Suppressor macrophage treated with lipopolysaccharide for 4 hours (primary cell): ENCODE measurements around the gene RCAN2.

ENCODE experiments used
- DNase-seq: peaks from one replicate; pipeline ENCODE4 v3.0.0-alpha.2; 2020

Gene RCAN2

GRCh38 chr6:46491628-46492547 is 639 bp upstream of the RCAN2 start:
- DNase-seq: peak; percentile 21

- DNase-seq: no peak
These were observed 636 bp downstream of the RCAN2 start for GRCh38 chr6:46490425-46491200.

DNA sequence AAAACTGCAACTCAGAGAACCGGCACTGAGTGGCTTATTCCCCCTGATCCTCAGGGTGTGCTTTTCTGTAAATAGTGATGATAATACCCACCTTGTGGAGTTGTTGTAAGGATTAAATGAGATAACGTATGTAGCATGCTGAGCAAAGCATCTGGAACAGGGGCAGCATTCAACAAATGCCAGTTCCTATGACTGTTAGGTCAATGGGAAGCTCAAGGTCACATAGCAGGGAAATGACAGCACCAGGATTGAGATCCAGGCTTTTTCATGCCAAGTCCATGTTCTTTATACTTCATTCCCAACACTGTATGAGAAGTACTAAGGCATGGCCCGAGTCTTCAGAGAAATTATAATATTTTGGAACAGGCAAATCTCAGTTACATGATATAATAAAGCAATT is 5.1 kb downstream of the RCAN2 start:
- no peak for DNase-seq

DNA sequence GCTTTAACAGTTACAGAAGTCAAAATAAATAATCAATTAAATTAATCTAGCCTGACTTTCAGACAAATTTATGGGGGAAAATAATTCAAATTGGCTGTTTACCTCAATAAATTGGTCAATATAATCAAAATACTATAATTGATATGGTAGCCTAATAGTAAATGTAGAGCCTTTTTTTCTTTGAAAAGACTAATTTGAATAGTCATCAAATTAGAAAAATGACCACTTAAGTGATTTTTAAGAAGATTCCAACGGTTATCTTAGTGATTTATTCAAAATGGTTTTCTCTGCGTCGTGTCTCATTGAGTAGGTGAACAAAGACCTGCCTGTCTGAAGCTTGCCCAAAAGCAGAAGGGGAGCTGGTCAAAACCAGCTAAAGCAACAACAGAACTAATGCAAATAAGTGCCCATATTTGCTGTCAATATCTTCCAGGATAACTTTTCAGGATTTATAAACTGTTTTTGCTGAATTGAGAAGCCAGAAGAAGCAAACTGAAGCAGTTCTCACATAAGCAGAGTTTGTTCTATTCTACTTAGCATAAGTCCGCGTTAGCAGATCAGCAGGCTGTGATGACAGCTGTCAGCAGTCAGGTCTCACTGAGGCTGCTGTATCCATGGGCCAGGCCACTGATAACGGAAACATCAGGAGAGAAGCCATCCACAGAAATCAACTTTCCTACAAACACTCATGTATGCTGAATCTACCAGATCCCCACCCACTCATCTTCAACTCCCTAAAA is 7.0 kb downstream of the RCAN2 start:
- DNase-seq: no peak

DNA sequence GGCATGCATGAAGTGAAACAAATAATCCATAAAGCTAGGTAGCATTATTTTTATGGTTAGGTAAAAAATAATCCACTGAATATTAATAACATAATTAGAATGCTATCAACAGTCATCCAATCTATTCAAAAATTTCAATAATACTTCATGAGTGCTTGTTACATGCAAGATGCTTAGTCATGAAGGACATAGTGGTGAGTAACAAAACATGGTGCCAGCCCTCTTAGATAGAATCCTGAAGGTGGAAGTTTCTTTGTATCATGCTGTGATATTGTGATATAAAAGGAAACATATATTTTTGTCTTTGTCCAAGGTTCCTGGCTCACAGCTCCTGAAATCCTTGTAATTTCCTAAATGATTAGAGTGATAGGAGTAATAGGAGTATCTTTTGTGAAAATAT is 14.9 kb downstream of the RCAN2 start:
- no peak for DNase-seq

DNA sequence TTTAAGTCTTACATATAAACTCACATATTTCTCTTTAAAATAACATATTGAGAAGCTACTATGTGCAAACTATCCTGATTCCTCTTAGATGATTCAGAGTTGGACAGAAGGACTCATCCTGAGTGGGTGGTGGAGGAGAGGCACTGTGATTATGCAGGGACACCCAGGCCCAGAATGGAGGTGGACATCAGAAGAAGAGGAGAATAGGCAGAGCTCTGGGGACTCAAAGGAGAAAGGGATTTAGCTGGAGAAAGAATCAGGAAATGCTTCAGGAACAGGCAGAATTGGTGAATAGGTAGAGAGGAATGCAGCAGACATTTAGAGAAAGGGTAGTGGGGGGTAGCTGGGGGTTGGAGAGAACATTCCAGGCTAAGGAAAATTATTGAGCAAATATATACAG is 17.4 kb downstream of the RCAN2 start:
- no peak for DNase-seq

DNA sequence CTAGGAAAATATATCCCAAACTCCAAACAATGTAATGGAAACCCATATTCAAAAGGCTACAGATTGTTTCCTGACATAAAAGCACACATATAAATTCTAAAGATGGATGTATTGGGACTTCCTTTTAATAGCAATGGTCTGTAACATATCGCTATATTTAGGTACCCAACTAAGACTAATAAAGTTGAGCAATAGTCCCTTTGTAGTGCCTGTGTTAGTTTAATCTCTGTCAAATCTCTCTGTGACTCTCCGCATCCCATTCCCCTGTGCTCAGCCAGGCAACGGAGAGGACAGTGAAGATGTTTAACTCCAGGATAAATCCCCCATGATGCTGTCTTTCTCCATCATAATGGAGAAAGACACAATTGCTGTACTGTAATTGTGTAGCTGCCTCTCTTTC is 19.0 kb downstream of the RCAN2 start:
- no peak for DNase-seq

- DNase-seq: no peak
These were observed 22.2 kb downstream of the RCAN2 start for GRCh38 chr6:46469021-46469420.

GRCh38 chr6:46468403-46469010 is 22.7 kb downstream of the RCAN2 start:
- no peak for DNase-seq

GRCh38 chr6:46466570-46466969 is 24.7 kb downstream of the RCAN2 start:
- DNase-seq: no peak

DNA sequence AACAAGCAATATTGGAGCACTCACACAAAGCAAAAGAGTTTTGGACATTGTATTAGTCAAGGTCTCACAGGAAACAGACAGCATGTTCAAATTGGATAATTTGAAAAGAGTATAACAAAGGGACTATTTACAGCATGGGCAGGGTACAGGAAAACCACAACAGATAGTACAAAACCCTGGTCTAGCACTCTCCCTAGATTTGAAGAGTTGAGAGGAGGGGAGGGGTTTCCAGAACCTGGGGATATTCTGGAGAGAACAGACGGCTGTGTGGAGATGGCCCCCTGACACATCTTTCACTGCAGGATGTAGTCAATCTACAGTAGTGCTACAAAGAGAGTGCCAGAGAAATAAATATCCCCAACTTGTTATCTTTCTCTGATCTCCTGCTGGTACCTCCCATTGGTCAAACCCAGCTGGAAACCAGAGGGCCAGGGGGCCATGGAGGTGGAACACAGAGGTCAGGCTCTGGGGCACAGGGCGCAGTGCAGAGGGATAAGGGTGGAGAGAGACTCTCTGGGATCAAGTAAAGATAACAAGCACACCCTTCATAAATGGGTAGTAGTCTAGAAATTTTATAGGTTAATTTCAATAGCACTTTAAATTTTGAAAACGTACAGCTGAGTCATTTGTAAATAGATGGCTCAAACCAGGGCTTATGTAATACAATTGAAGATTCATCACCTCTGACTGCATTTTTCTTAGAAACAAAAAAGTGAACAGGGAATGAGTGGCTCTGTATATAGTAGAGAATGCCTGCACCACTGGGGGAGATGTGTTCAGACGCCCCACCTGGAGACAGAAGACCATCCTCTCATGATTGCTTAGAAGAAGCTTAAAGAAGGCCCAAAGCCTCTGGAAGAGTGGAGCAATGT is 25.7 kb downstream of the RCAN2 start:
- DNase-seq: no peak

- no peak for DNase-seq
These were observed 35.0 kb downstream of the RCAN2 start for GRCh38 chr6:46456297-46456696.

- DNase-seq: no peak
These were observed 36.6 kb downstream of the RCAN2 start for GRCh38 chr6:46454691-46455090.

DNA sequence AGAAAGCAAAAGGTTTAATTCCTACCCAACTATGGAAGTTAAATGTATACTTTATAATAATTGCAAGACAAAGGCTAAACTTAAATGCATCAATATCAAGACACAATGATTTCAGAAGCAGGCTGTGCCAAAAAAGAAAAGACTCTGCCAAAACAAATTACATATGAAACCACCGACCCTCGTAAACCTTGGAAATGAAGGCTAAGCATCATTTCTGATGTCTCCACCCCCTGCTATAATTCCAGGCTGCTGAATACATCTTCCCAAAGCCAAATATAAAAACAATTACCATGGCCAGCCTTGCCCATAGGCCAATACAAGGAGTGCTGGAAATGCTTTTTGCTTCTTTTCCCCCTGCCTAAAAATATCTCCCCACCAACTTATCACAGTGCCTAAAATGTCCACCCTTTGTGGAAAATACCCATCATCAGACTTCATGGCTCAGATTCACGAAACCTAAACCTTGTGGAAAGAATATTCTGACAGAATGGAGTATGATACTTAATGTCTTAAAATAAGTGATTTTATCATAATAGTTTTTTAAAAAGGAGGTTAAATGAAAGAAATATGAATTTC is 37.4 kb downstream of the RCAN2 start:
- no peak for DNase-seq

- no peak for DNase-seq
These were observed 38.0 kb downstream of the RCAN2 start for GRCh38 chr6:46453216-46453615.

GRCh38 chr6:46452312-46452917 is 38.8 kb downstream of the RCAN2 start:
- DNase-seq: no peak

DNA sequence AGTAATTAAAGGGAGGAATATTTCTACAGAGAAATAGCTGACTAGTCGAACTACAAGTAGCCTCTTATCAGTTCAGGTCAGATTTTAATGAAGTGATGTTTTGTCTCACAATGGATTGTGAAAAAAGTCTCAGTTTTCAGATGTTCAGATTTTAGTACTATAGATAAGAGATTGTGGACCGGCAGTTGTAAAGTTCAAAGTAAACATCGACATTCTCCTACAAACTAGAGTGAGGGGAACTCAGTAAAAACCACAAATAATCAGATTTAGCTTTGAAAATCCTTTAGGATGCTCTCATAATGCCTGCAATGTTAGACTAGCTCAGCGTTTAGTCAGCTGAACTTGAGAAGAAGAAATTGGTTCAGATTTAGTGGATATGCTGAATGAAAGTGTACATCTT is 39.9 kb downstream of the RCAN2 start:
- DNase-seq: no peak

DNA sequence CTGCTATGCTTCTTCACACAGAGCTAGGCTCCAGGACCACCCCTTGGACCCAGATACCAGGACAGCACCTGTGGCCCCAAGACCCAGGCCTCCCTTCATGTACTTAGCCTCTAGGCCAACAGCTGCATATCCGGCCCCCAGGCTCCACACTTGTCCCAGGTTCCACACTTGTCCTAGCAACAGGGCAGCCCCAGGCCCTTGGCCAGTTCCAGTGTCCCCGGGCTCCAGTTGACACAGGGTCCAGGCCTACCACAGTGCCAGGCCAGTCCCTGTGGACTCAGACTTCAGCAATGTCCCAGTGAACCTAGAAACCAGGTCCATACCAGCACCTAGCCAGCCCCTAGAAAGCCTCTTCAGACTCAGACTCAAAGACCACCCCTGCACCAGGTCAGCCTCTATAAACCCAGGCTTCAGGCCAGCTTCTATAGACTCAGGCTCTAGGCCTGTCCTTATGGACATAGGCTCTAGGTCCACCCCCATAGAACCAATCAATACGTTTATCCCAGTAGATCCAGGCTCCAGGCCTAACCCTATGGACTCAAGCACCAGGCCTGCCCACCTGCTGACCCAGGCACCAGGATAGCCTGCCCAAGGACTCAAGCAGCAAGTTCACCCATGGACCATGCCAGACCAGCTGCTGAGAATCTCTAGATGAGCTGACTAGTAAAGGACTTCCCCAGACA is 46.3 kb downstream of the RCAN2 start:
- DNase-seq: no peak

DNA sequence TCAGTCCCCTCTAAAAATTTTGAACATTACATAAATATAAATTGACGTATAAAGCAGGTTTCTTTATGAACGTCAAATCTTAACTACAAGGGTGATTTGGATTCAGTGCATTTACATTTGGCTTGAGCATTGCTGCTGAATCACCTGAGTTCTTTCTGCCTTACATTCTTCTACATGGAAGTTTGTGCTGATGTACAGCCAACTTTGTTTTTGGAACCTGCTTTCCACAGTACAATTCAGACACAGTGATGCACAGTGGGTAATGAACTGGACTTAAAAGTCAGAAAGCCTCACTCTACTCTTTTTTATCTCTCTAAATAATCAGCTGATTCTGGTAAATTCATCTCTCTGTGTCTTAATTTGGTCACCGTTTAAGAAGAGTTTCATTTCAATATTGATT is 47.6 kb downstream of the RCAN2 start:
- no peak for DNase-seq

DNA sequence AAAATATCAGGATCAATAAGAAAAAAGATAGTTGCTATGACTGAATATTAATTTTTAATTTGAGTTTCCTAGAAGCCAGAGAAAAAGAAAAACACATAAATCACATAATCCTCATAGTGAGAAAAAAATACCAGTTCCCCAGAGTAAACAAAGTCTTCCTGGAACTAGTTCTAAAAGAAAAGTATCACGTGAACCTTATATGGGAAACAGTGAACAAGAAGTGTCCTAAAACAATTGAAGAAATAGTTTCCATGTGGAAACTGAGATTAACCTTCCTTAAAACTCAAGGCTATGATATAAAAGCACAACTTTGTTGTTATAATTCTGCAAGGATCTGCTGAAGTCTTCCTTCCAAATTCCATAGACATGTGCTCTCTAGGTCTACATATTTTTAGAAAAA is 50.6 kb downstream of the RCAN2 start:
- DNase-seq: no peak

DNA sequence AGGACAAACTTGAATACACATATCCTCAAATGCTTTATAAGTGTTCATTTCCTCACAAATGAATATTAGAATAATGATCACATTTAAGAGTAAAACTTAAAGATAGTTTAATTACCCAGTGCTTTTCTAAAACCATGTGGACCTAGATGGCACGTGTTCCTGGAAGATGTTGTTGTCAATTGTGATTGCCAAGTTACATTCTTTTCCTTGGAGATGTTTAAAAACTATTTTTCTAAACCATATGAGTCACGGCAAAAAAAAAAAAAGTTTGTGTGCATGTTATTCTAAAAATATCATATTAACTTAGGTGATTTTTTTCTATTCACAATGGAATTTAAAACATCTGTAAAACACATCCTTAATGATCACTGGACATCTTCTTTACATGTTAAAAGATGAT is 51.1 kb downstream of the RCAN2 start:
- DNase-seq: no peak
